IMR-90 (cell line): ENCODE measurements around the gene NTM. TPM values are rescaled to one million over a fixed set of nuclear protein-coding genes. Genes with fewer than 3 reads are reported as not detected.

Experiments
- ATAC-seq: fragments of 200-7000 bp; cut with Tn5 transposase; 2 replicates; pipeline ENCODE4 v1.9.1; 2020; ENCODE audit warnings: low read depth, mild to moderate bottlenecking, moderate library complexity
- BruUV-seq: library from RNA; stranded (reverse); fragments of 400-500 nt; replicated peaks from 2 replicates; lab custom pipeline; 2021; lab: Mats Ljungman, UMichigan
- CTCF ChIA-PET: fragments of 300-600 bp; formaldehyde crosslinking; extraction: SDS; loops from one replicate; lab custom pipeline; 2021; ENCODE audit warnings: antibody characterized with exemption; lab: Yijun Ruan, JAX
- POLR2A ChIA-PET: fragments of 300-600 bp; sonication (Branson Sonifier 250); formaldehyde crosslinking; loops from one replicate; lab custom pipeline; 2022; ENCODE audit warnings: antibody characterized with exemption; ENCODE audit not compliant: unreplicated experiment; lab: Charles Lee
- DNase-seq: peaks from one replicate; pipeline ENCODE4 v3.0.0; 2013
- H2AFZ ChIP-seq: replicated peaks from 2 replicates; pipeline ENCODE3; 2013; ENCODE audit warnings: low read length, mild to moderate bottlenecking; ENCODE audit not compliant: poor library complexity
- H2AK5ac ChIP-seq: 2 replicates; pipeline ENCODE4 v1.6.1; 2013; ENCODE audit warnings: low read depth, low read length, inconsistent platforms
- H2AK9ac ChIP-seq: replicated peaks from 2 replicates; pipeline ENCODE3; 2013; ENCODE audit warnings: mild to moderate bottlenecking, low read depth, low read length, moderate library complexity; ENCODE audit not compliant: poor library complexity
- H2BK120ac ChIP-seq: 2 replicates; pipeline ENCODE4 v1.6.1; 2013; ENCODE audit warnings: low read depth, low read length, inconsistent platforms
- H2BK15ac ChIP-seq: 3 replicates; pipeline ENCODE4 v1.6.1; 2013; ENCODE audit warnings: low read depth, low read length, inconsistent platforms
- H2BK20ac ChIP-seq: 2 replicates; pipeline ENCODE4 v1.6.1; 2013; ENCODE audit warnings: low read depth, mild to moderate bottlenecking, inconsistent platforms, low read length, moderate library complexity
- H2BK5ac ChIP-seq: 2 replicates; pipeline ENCODE4 v1.6.1; 2013; ENCODE audit warnings: mild to moderate bottlenecking, low read depth, low read length, inconsistent platforms; ENCODE audit not compliant: poor library complexity, severe bottlenecking
- H3K14ac ChIP-seq: replicated peaks from 2 replicates; pipeline ENCODE4 v1.6.1; 2013; ENCODE audit warnings: low read depth, low read length, inconsistent platforms
- H3K18ac ChIP-seq: 2 replicates; pipeline ENCODE4 v1.6.1; 2013; ENCODE audit warnings: low read depth, low read length, control low read depth
- H3K23ac ChIP-seq: 2 replicates; pipeline ENCODE4 v1.6.1; 2013; ENCODE audit warnings: low read depth, low read length, inconsistent platforms
- H3K27ac ChIP-seq: 2 replicates; pipeline ENCODE4 v1.5.1; 2013; ENCODE audit warnings: mild to moderate bottlenecking, control low read depth, low read length; ENCODE audit not compliant: insufficient read depth
- H3K27me3 ChIP-seq: 2 replicates; pipeline ENCODE4 v1.6.1; 2013; ENCODE audit warnings: low read length; ENCODE audit not compliant: control insufficient read depth, insufficient read depth
- H3K36me3 ChIP-seq: 2 replicates; pipeline ENCODE4 v1.6.1; 2013; ENCODE audit warnings: low read length, mixed read lengths; ENCODE audit not compliant: control insufficient read depth, insufficient read depth
- H3K4ac ChIP-seq: 2 replicates; pipeline ENCODE4 v1.6.1; 2013; ENCODE audit warnings: low read depth, low read length, inconsistent platforms
- H3K4me1 ChIP-seq: 2 replicates; pipeline ENCODE4 v1.6.1; 2013; ENCODE audit warnings: low read length, mixed read lengths; ENCODE audit not compliant: control insufficient read depth, insufficient read depth
- H3K4me2 ChIP-seq: 2 replicates; pipeline ENCODE4 v1.6.1; 2013; ENCODE audit warnings: low read depth, mild to moderate bottlenecking, control low read depth, low read length, moderate library complexity
- H3K4me3 ChIP-seq: 2 replicates; pipeline ENCODE4 v1.5.1; 2013; ENCODE audit warnings: low read depth, mild to moderate bottlenecking, control low read depth, low read length, moderate library complexity; ENCODE audit not compliant: insufficient read depth
- H3K56ac ChIP-seq: 2 replicates; pipeline ENCODE4 v1.6.1; 2013; ENCODE audit warnings: low read length, inconsistent platforms; ENCODE audit not compliant: insufficient read depth; ENCODE audit errors: extremely low read depth
- H3K79me1 ChIP-seq, 2 experiments: 2 replicates each; pipeline ENCODE4 v1.6.1; 2013; ENCODE audit warnings: low read length in 2 of 2, inconsistent platforms in 1 of 2, low read depth in 1 of 2
- H3K9ac ChIP-seq: 2 replicates; pipeline ENCODE4 v1.6.1; 2013; ENCODE audit warnings: low read depth, low read length, control low read depth
- H3K9me1 ChIP-seq: 2 replicates; pipeline ENCODE4 v1.6.1; 2013; ENCODE audit warnings: low read length, inconsistent platforms; ENCODE audit not compliant: insufficient read depth
- H3K9me3 ChIP-seq: 2 replicates; pipeline ENCODE4 v1.6.1; 2013; ENCODE audit warnings: low read length; ENCODE audit not compliant: control insufficient read depth, insufficient read depth
- H4K20me1 ChIP-seq: 2 replicates; pipeline ENCODE4 v1.6.1; 2013; ENCODE audit warnings: low read length, inconsistent platforms; ENCODE audit not compliant: insufficient read depth
- H4K5ac ChIP-seq: 2 replicates; pipeline ENCODE4 v1.6.1; 2013; ENCODE audit warnings: mild to moderate bottlenecking, low read depth, low read length, control low read depth
- H4K8ac ChIP-seq, 2 experiments: 2 replicates each; pipeline ENCODE4 v1.6.1; 2013; ENCODE audit warnings: low read depth in 2 of 2, low read length in 2 of 2, control low read depth in 1 of 2, inconsistent platforms in 1 of 2
- H4K91ac ChIP-seq: 2 replicates; pipeline ENCODE4 v1.6.1; 2013; ENCODE audit warnings: low read depth, low read length, inconsistent platforms; ENCODE audit not compliant: insufficient read depth
- CEBPB ChIP-seq: IDR thresholded peaks from 2 replicates; pipeline ENCODE4 v1.6.1; 2012; ENCODE audit warnings: low read depth, low read length, improper control_type of control experiment
- CHD1 ChIP-seq: IDR thresholded peaks from 2 replicates; pipeline ENCODE4 v1.6.1; 2012; ENCODE audit warnings: low read depth, low read length, improper control_type of control experiment
- MAZ ChIP-seq: IDR thresholded peaks from 2 replicates; pipeline ENCODE4 v1.6.1; 2012; ENCODE audit warnings: low read depth, mild to moderate bottlenecking, low read length, improper control_type of control experiment, moderate library complexity, borderline replicate concordance
- MXI1 ChIP-seq: IDR thresholded peaks from 2 replicates; pipeline ENCODE4 v1.6.1; 2012; ENCODE audit warnings: low read depth, mild to moderate bottlenecking, low read length, moderate library complexity, borderline replicate concordance
- RCOR1 ChIP-seq: IDR thresholded peaks from 2 replicates; pipeline ENCODE4 v1.6.1; 2012; ENCODE audit warnings: mild to moderate bottlenecking, low read length, improper control_type of control experiment; ENCODE audit not compliant: insufficient replicate concordance
- RFX5 ChIP-seq: IDR thresholded peaks from 2 replicates; pipeline ENCODE4 v1.8.0; 2012; ENCODE audit warnings: low read depth, mild to moderate bottlenecking, low read length, moderate library complexity
- WGBS, 2 experiments: methylation state at CpG; one replicate each; pipeline versions ENCODE4 v1.1.5 to v1.1.7; 2013; ENCODE audit warnings: missing lambda C conversion rate in 2 of 2; ENCODE audit not compliant: insufficient read length in 1 of 2; ENCODE audit errors: extremely low coverage in 2 of 2; 5-methylcytosine and 5-hydroxymethylcytosine counted together
- dilution Hi-C: fragments of 300-500 bp; cut with HindIII; formaldehyde crosslinking; loops from one replicate; pipeline ENCODE4 v1.14.3; 2018; ENCODE audit warnings: low sequenced_read_pairs; ENCODE audit not compliant: unreplicated experiment
- in situ Hi-C: fragments of 300-500 bp; cut with MboI; formaldehyde crosslinking; loops from 3 replicates; pipeline ENCODE4 v1.14.3; 2019; ENCODE audit warnings: low sequenced_read_pairs, inconsistent platforms, mixed read lengths
- intact Hi-C: fragments of 100-400 bp; cut with micrococcal nuclease; formaldehyde crosslinking; loops from 2 replicates; pipeline ENCODE4 v1.10.0; 2022
- polyA plus RNA-seq, 3 experiments: library from polyadenylated mRNA; depleted of rRNA; stranded (reverse); fragments of >200 nt; gene quantifications; 2 replicates each; pipeline ENCODE4 v1.2.3, GENCODE V29; 2012; ENCODE audit warnings: low replicate concordance in 1 of 3
- total RNA-seq: library from RNA; depleted of rRNA; stranded (reverse); fragments of >200 nt; gene quantifications from 2 replicates; pipeline ENCODE4 v1.2.3, GENCODE V29; 2012

NTM gene
- total and polyA plus RNA-seq, 2 of the 4 experiments (the other 2 are of a cell fraction) = 19.5 to 25.5 TPM

- H2AK9ac ChIP-seq = peak overlapping the region; percentile 29
- H3K27me3 ChIP-seq = no peaks in the 10 kb centered on the region
- dilution Hi-C loops (no loop called here), intact Hi-C loops (no loop called here), in situ Hi-C loops (loop anchor here (25.0 kb wide), 2 partner anchors 982 to 1482 kb away; partner anchors contain the start of gene SNX19)
- ChIA-PET CTCF (interaction anchor here (2.0 kb wide), 1 partner anchor 233 kb away, joined by 7 read pairs; no protein-coding TSS in a partner anchor), POLR2A (no interaction called here)
- H2BK15ac ChIP-seq = peak overlapping the region; percentile 48; the same call in 2 of the 3 replicates
- no TSS peak for BruUV-seq
- peak overlapping the region in 1 of 2 experiments; percentile 38; a peak in 1 of 4 replicates for H4K8ac ChIP-seq
- no peak overlapping the region for H3K4me3 ChIP-seq
- H3K79me1 ChIP-seq = peaks cover 0 to 15% of the 10 kb centered on the region in 2 experiments; a peak in 2 of 4 replicates
- DNase-seq = no peak
- H2BK5ac ChIP-seq = no peak overlapping the region
- H4K91ac ChIP-seq = peak overlapping the region; percentile 57; the same call in 1 of the 2 replicates
- no peaks in the 10 kb centered on the region for H3K9me3 ChIP-seq
- no peak overlapping the region for H2AFZ ChIP-seq
- peaks cover 21% of the 10 kb centered on the region for H3K4me1 ChIP-seq
- no peak overlapping the region for H3K4me2 ChIP-seq
- ATAC-seq = no peak
- H2BK120ac ChIP-seq = peak overlapping the region; percentile 27; the same call in 1 of the 2 replicates
- peak overlapping the region; percentile 83; the same call in 1 of the 2 replicates for H2AK5ac ChIP-seq
- no peak overlapping the region for H3K23ac ChIP-seq
- 100% methylated on average over 2 of the region's 5 CpGs; no CpG with 5 or more reads in 1 of the 2 experiments for WGBS, 2 experiments
- H4K20me1 ChIP-seq = no peaks in the 10 kb centered on the region
- no peak overlapping the region for H3K56ac ChIP-seq
- H3K9ac ChIP-seq = no peak overlapping the region
- H3K36me3 ChIP-seq = no peaks in the 10 kb centered on the region
- H3K18ac ChIP-seq = no peak overlapping the region
- no peak overlapping the region for H3K27ac ChIP-seq
- H3K9me1 ChIP-seq = peaks cover 27% of the 10 kb centered on the region
- H3K14ac ChIP-seq = peak overlapping the region; percentile 79; the same call in 1 of the 2 replicates
- peak overlapping the region; percentile 79; the same call in 1 of the 2 replicates for H2BK20ac ChIP-seq
- H3K4ac ChIP-seq = peak overlapping the region; percentile 62
- TF ChIP-seq RCOR1 (no peak), RFX5 (no peak), CHD1 (no peak), MXI1 (no peak), CEBPB (no peak), MAZ (no peak)
- peak overlapping the region; percentile 40; the same call in 1 of the 2 replicates for H4K5ac ChIP-seq
Measured at GRCh38 chr11:131893988-131894387, 523.6 kb downstream of the NTM start.
